GM08714 (cell line): ENCODE measurements around the gene CUL4A.
"Not testable (repeated sequence)": the region's sequence is repeated elsewhere in the genome, so short reads cannot be mapped to it uniquely, and the experiment has no call there.

Experiments used
- H3K4me3 ChIP-seq: fragments of 200-500 bp; sonication (Bioruptor generic); 2 replicates; pipeline ENCODE4 v1.5.1; 2014; ENCODE audit warnings: mild to moderate bottlenecking, low read length, inconsistent platforms
- ZNF274 ChIP-seq: IDR thresholded peaks from 2 replicates; pipeline ENCODE4 v1.6.1; 2012; ENCODE audit warnings: mild to moderate bottlenecking, low read depth, low read length

The CUL4A gene

GRCh38 chr13:113209336-113209758 is at the start of gene CUL4A:
Gene CUL4A, plus strand, starts transcription at chr13:113209613. Its CDS starts 15 bp downstream, at chr13:113209628.
- TF ChIP-seq ZNF274 = no peak
- H3K4me3 ChIP-seq = peak within 1 kb of the TSS; percentile 94

GRCh38 chr13:113159701-113160100 is 49.7 kb upstream of the CUL4A start:
- no peak overlapping the region for H3K4me3 ChIP-seq
- no peak for TF ChIP-seq ZNF274

GRCh38 chr13:113160983-113161382 is 48.4 kb upstream of the CUL4A start:
- no peak overlapping the region for H3K4me3 ChIP-seq
- no peak for TF ChIP-seq ZNF274

- TF ChIP-seq ZNF274 = no peak
- H3K4me3 ChIP-seq = no peak overlapping the region
These were observed 48.0 kb upstream of the CUL4A start for GRCh38 chr13:113161433-113161832.

- H3K4me3 ChIP-seq = not testable (repeated sequence)
These were observed 47.4 kb upstream of the CUL4A start for GRCh38 chr13:113161975-113162374.

- no peak for TF ChIP-seq ZNF274
- H3K4me3 ChIP-seq = no peak overlapping the region
These were observed 46.4 kb upstream of the CUL4A start for GRCh38 chr13:113162783-113163685.

GRCh38 chr13:113164492-113164891 is 44.9 kb upstream of the CUL4A start:
- TF ChIP-seq ZNF274 = no peak

GRCh38 chr13:113166266-113166665 is 43.1 kb upstream of the CUL4A start:
- TF ChIP-seq ZNF274 = no peak
- no peak overlapping the region for H3K4me3 ChIP-seq

More at GRCh38 chr13:113164492-113164891, 44.9 kb upstream of the CUL4A start:
- no peak overlapping the region for H3K4me3 ChIP-seq

GRCh38 chr13:113166681-113167080 is 42.7 kb upstream of the CUL4A start:
- H3K4me3 ChIP-seq = no peak overlapping the region
- TF ChIP-seq ZNF274 = no peak

- no peak overlapping the region for H3K4me3 ChIP-seq
- no peak for TF ChIP-seq ZNF274
These were observed 42.3 kb upstream of the CUL4A start for GRCh38 chr13:113167155-113167554.

- H3K4me3 ChIP-seq = no peak overlapping the region
- no peak for TF ChIP-seq ZNF274
These were observed 41.8 kb upstream of the CUL4A start for GRCh38 chr13:113167575-113167974.

- H3K4me3 ChIP-seq = no peak overlapping the region
- no peak for TF ChIP-seq ZNF274
These were observed 41.2 kb upstream of the CUL4A start for GRCh38 chr13:113168211-113168610.

GRCh38 chr13:113169277-113170272 is 39.8 kb upstream of the CUL4A start:
- TF ChIP-seq ZNF274 = no peak
- no peak overlapping the region for H3K4me3 ChIP-seq

GRCh38 chr13:113170511-113170910 is 38.9 kb upstream of the CUL4A start:
- H3K4me3 ChIP-seq = no peak overlapping the region
- TF ChIP-seq ZNF274 = no peak
